Activated CD8-positive, alpha-beta T cell treated with anti-CD3 and anti-CD28 coated beads for 36 hours (primary cell): Measurements from ENCODE around the gene ARAP3. TPM values are rescaled to one million over a fixed set of nuclear protein-coding genes. Genes with fewer than 3 reads are reported as not detected.

Experiments used
- ATAC-seq: fragments of 200-7000 bp; cut with Tn5 transposase; one replicate; pipeline ENCODE4 v1.10.0; 2021; ENCODE audit warnings: mild to moderate bottlenecking, moderate library complexity
- CTCF ChIA-PET: fragments of 350-600 bp; sonication (Branson Sonifier 250); formaldehyde crosslinking; loops from one replicate; lab custom pipeline; 2021; ENCODE audit warnings: antibody characterized with exemption; lab: Charles Lee
- POLR2A ChIA-PET: fragments of 350-600 bp; sonication (Branson Sonifier 250); formaldehyde crosslinking; loops from one replicate; lab custom pipeline; 2021; ENCODE audit warnings: antibody characterized with exemption; lab: Charles Lee
- DNase-seq: peaks from one replicate; pipeline ENCODE4 v3.0.0-alpha.2; 2020
- H3K27ac Mint-ChIP-seq: one replicate; pipeline ENCODE4 v1.8.0; 2021; ENCODE audit warnings: mild to moderate bottlenecking, mixed read lengths
- H3K27me3 Mint-ChIP-seq: one replicate; pipeline ENCODE4 v1.8.0; 2021; ENCODE audit warnings: mixed read lengths
- H3K36me3 Mint-ChIP-seq: one replicate; pipeline ENCODE4 v1.8.0; 2021; ENCODE audit warnings: low read depth, mixed read lengths
- H3K4me1 Mint-ChIP-seq: one replicate; pipeline ENCODE4 v1.8.0; 2021; ENCODE audit warnings: low read depth, mixed read lengths
- H3K4me3 Mint-ChIP-seq: one replicate; pipeline ENCODE4 v1.8.0; 2021; ENCODE audit warnings: mild to moderate bottlenecking, moderate library complexity, mixed read lengths
- H3K9me3 Mint-ChIP-seq: one replicate; pipeline ENCODE4 v1.8.0; 2021; ENCODE audit warnings: mixed read lengths
- intact Hi-C: fragments of 100-400 bp; cut with micrococcal nuclease; formaldehyde crosslinking; loops from one replicate; pipeline ENCODE4 v1.10.0; 2022
- total RNA-seq, 2 experiments: library from RNA; stranded (reverse); gene quantifications; one replicate each; pipeline ENCODE4 v1.2.3, GENCODE V29; 2021
- TF ChIP-seq, protein P1 (sequence below): fragments of 200-600 bp; IDR thresholded peaks from one replicate; pipeline ENCODE4 v1.8.0; 2022; ENCODE audit warnings: antibody characterized with exemption, mild to moderate bottlenecking

ARAP3 gene
- total RNA-seq, 2 experiments from 2014 or later, result 5.9 to 7.2 TPM

DNA sequence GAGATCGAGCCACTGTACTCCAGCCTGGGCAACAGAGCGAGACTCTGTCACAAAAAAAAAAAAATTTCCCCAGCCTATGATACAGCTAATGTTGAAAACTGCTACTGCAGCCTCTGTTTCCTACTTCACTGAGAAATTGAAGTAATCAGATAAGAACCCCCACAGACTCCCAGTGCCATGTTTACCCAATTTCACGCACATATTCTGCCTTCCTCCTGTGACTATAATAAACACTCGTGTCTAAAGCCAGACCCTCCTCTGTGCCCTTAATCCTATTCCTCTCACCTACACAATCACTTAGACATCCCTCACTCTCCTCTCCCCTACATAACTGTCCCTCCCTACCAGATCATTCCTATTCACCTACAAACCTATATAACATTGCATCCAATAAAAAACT is 6.4 kb downstream of the ARAP3 start:
- H3K9me3 Mint-ChIP-seq, result no peaks in the 10 kb centered on the region
- POLR2A ChIA-PET, result interaction anchor here (1.1 kb wide), 1 partner anchor 16 kb away, joined by 3 read pairs; no protein-coding TSS in a partner anchor
- H3K27me3 Mint-ChIP-seq, result no peaks in the 10 kb centered on the region
- CTCF ChIA-PET, result interaction anchor here (1.2 to 2.7 kb wide), 3 partner anchors 10 to 16 kb away, joined by 4 to 15 read pairs (median 5); no protein-coding TSS in a partner anchor
- H3K4me3 Mint-ChIP-seq, result no peak overlapping the region
- H3K36me3 Mint-ChIP-seq, result no peaks in the 10 kb centered on the region
- ATAC-seq (no peak), DNase-seq (no peak)
- no peak overlapping the region for H3K27ac Mint-ChIP-seq
- intact Hi-C loops, result no loop called here
- TF ChIP-seq, protein P1, sequence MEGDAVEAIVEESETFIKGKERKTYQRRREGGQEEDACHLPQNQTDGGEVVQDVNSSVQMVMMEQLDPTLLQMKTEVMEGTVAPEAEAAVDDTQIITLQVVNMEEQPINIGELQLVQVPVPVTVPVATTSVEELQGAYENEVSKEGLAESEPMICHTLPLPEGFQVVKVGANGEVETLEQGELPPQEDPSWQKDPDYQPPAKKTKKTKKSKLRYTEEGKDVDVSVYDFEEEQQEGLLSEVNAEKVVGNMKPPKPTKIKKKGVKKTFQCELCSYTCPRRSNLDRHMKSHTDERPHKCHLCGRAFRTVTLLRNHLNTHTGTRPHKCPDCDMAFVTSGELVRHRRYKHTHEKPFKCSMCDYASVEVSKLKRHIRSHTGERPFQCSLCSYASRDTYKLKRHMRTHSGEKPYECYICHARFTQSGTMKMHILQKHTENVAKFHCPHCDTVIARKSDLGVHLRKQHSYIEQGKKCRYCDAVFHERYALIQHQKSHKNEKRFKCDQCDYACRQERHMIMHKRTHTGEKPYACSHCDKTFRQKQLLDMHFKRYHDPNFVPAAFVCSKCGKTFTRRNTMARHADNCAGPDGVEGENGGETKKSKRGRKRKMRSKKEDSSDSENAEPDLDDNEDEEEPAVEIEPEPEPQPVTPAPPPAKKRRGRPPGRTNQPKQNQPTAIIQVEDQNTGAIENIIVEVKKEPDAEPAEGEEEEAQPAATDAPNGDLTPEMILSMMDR, result no peak
- H3K4me1 Mint-ChIP-seq, result peaks cover 2% of the 10 kb centered on the region

DNA sequence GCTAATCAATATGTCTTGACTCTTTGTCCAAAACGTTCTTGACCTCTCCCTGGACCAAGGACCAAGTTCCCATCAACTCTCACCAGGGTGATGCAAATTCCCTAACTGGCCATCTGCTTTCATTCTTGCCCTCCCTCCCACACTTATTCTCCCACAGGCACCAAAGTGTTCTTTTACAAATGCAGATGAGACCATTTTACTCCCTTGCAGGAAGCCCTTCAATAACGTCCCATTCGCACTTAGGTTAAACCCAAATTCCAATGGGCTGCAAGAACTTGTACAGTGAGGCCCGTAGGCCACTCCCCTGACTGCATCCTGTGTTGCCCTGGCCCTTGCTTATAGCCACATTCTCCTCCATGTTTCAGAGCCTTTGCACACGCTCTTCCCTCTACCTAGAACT is 7.3 kb downstream of the ARAP3 start:
- CTCF ChIA-PET, result no interaction called here
- no peak overlapping the region for H3K27ac Mint-ChIP-seq

DNA sequence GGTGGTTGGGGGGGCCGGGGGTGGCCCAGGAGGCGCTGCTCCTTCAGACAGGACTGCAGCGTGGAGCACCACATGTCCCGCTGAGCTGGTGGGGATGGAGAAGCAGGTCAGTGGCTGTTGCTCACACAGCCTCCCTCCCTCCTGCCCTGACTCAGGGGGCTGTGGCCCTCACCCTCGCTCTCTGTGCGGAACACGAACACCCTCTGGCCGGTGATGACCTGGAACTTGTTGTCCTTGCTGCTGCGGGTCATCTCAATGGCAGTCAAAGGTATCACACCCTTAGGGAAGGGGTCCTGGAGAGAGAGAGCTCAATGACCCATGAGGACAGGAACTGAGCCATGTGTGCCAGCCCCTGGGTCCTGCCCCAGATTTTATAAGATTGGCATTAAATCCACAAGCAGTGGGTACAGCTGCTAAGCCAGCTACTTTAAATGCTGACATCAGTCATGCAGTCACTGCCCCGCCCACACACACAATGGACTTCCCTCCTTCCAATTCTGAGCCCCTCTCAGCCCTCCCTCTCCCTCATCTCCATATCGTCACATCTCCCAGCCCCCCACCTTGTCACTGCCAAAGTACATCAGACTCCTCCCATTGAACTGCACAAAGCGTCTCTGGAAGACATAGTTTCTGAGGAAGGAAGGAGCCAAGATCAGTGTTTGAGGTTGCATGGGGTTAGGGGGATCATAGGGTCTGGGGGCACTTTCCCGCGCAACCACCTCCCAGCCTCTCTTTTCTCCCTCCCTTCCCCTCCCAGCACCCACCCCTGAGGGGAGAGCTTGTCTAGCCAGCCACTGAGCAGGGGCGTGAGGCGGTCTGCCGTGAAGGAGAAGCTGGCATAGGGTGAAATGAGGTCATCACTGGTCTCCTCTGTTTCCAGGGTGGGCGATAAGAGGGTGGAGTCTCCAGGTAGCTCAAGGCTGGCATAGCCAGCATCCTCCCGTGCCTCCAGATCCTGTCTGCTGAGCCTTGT is 8.9 kb downstream of the ARAP3 start:
- H3K36me3 Mint-ChIP-seq, result no peaks in the 10 kb centered on the region
- H3K9me3 Mint-ChIP-seq, result no peaks in the 10 kb centered on the region
- DNase-seq (peak; percentile 24), ATAC-seq (peak; percentile 63)
- no peak overlapping the region for H3K27ac Mint-ChIP-seq
- intact Hi-C loops, result no loop called here
- POLR2A ChIA-PET, result no interaction called here
- peaks cover 2% of the 10 kb centered on the region for H3K4me1 Mint-ChIP-seq
- TF ChIP-seq, protein P1, result no peak
- H3K27me3 Mint-ChIP-seq, result no peaks in the 10 kb centered on the region
- CTCF ChIA-PET, result interaction anchor here (1.0 to 1.9 kb wide), 3 partner anchors 19 to 288 kb away, joined by 3 to 9 read pairs (median 4); no protein-coding TSS in a partner anchor
- H3K4me3 Mint-ChIP-seq, result no peak overlapping the region

More for the DNA sequence above, 7.3 kb downstream of the ARAP3 start:
- Mint-ChIP-seq H3K4me1 (peaks cover 2% of the 10 kb centered on the region), H3K9me3 (no peaks in the 10 kb centered on the region), H3K27me3 (no peaks in the 10 kb centered on the region), H3K4me3 (no peak overlapping the region), H3K36me3 (no peaks in the 10 kb centered on the region)
- intact Hi-C loops, result no loop called here
- no peak for ATAC-seq
- DNase-seq, result no peak
- POLR2A ChIA-PET, result no interaction called here
- TF ChIP-seq, protein P1, result no peak

DNA sequence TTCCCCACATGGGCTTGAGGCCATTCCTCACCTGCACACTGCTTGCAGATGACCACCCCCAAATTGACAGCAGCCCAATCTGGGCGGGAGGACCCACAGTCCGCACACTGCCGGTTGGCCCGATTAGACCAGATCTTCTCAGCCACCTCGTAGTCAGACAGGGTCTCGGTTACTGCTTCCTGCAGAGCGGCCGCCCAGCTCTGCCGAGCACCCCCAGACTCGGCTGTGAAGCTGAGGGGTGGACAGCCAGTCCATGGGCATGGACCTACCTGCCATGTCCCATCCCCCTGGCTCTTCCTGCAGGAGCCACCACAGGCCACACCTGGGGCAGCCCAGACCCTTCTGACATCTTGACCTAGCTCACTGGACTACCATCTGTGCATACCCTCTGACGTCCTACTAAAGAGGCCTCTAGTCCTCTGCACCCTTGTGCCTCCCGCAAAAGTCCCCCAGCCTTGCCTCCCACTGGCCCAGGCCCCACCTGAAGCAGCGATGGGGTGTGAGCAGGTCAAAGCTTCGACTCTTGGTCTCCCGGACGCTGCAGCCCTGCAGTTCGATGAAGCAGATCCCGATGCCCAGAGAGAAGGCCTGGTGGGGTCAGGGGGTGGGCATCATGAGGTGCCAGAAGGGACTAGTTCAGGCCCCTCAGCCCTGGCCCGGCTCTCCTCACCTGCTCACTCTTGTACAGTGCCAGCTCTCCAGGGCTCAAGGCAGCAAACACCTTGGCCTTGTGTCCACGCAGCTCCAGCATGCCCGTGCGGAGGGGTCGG is 9.8 kb downstream of the ARAP3 start:
- ChIA-PET POLR2A (interaction anchor here (0.6 kb wide), 1 partner anchor 78 kb away, joined by 3 read pairs; no protein-coding TSS in a partner anchor), CTCF (interaction anchor here (1.4 to 1.9 kb wide), 2 partner anchors 20 to 289 kb away, joined by 3 to 9 read pairs; no protein-coding TSS in a partner anchor)
- intact Hi-C loops, result no loop called here
- TF ChIP-seq, protein P1, result no peak
- H3K27ac Mint-ChIP-seq, result no peak overlapping the region
- H3K9me3 Mint-ChIP-seq, result no peaks in the 10 kb centered on the region
- ATAC-seq (no peak), DNase-seq (no peak)
- no peaks in the 10 kb centered on the region for H3K27me3 Mint-ChIP-seq
- H3K4me3 Mint-ChIP-seq, result no peak overlapping the region
- peaks cover 2% of the 10 kb centered on the region for H3K4me1 Mint-ChIP-seq
- no peaks in the 10 kb centered on the region for H3K36me3 Mint-ChIP-seq
